NCI-H524 (cell line): ENCODE results near the gene ACOXL.

ENCODE experiments used
- DNase-seq, 2 experiments: peaks; one replicate each; lab custom pipeline; 2025; lab: John Stamatoyannopoulos, UW

ACOXL gene

GRCh38 chr2:110755491-110756078 is 23.2 kb downstream of the ACOXL start:
- no peak for DNase-seq

- no peak for DNase-seq
Measured at GRCh38 chr2:110759411-110759810, 27.0 kb downstream of the ACOXL start.

- DNase-seq = no peak
Measured at GRCh38 chr2:110764931-110765330, 32.6 kb downstream of the ACOXL start.

GRCh38 chr2:110766291-110766690 is 33.9 kb downstream of the ACOXL start:
- DNase-seq = no peak

GRCh38 chr2:110768591-110768990 is 36.2 kb downstream of the ACOXL start:
- no peak for DNase-seq

GRCh38 chr2:110770404-110770958 is 38.1 kb downstream of the ACOXL start:
- peak; percentile 96 to 98 for DNase-seq

GRCh38 chr2:110770959-110771431 is 38.6 kb downstream of the ACOXL start:
- peak in 1 of 2 experiments; percentile 90 for DNase-seq

GRCh38 chr2:110771547-110772382 is 39.4 kb downstream of the ACOXL start:
- DNase-seq = no peak

GRCh38 chr2:110772383-110772755 is 40.0 kb downstream of the ACOXL start:
- no peak for DNase-seq

GRCh38 chr2:110773401-110773921 is 41.1 kb downstream of the ACOXL start:
- DNase-seq = no peak

GRCh38 chr2:110774701-110775100 is 42.3 kb downstream of the ACOXL start:
- DNase-seq = no peak

- DNase-seq = no peak
Measured at GRCh38 chr2:110777531-110778311, 45.3 kb downstream of the ACOXL start.

GRCh38 chr2:110780461-110780860 is 48.1 kb downstream of the ACOXL start:
- no peak for DNase-seq

- no peak for DNase-seq
Measured at GRCh38 chr2:110783196-110783873, 51.0 kb downstream of the ACOXL start.

GRCh38 chr2:110784047-110784631 is 51.8 kb downstream of the ACOXL start:
- DNase-seq = no peak

GRCh38 chr2:110785439-110785838 is 53.1 kb downstream of the ACOXL start:
- no peak for DNase-seq

GRCh38 chr2:110788976-110789375 is 56.6 kb downstream of the ACOXL start:
- no peak for DNase-seq

GRCh38 chr2:110789706-110790105 is 57.3 kb downstream of the ACOXL start:
- DNase-seq = no peak

GRCh38 chr2:110790907-110791306 is 58.5 kb downstream of the ACOXL start:
- no peak for DNase-seq

GRCh38 chr2:110791435-110791834 is 59.1 kb downstream of the ACOXL start:
- no peak for DNase-seq

- DNase-seq = no peak
Measured at GRCh38 chr2:110793034-110793433, 60.7 kb downstream of the ACOXL start.
